Stimulated activated memory B cell treated with anti-CD40 and anti-IgM and Interleukin-4, amounts not matched to agents 10 μg/mL and 1 μg/mL and 100 μg/mL, for 72 hours (primary cell): ENCODE results near the gene CORO2A.

Experiments
- ATAC-seq: fragments of 150-1000 bp; cut with Tn5 transposase; 2 replicates; pipeline ENCODE4 v1.10.0; 2021
- H3K27ac Mint-ChIP-seq: one replicate; pipeline ENCODE4 v1.8.0; 2022; ENCODE audit warnings: mild to moderate bottlenecking, mixed read lengths
- H3K27me3 Mint-ChIP-seq: one replicate; pipeline ENCODE4 v1.8.0; 2022; ENCODE audit warnings: mixed read lengths
- H3K36me3 Mint-ChIP-seq: one replicate; pipeline ENCODE4 v1.8.0; 2022; ENCODE audit warnings: mixed read lengths
- H3K4me1 Mint-ChIP-seq: one replicate; pipeline ENCODE4 v1.8.0; 2022; ENCODE audit warnings: mixed read lengths
- H3K4me3 Mint-ChIP-seq: one replicate; pipeline ENCODE4 v1.8.0; 2022; ENCODE audit warnings: mild to moderate bottlenecking, moderate library complexity, mixed read lengths
- H3K9me3 Mint-ChIP-seq: one replicate; pipeline ENCODE4 v1.8.0; 2022; ENCODE audit warnings: mixed read lengths

Gene CORO2A

DNA sequence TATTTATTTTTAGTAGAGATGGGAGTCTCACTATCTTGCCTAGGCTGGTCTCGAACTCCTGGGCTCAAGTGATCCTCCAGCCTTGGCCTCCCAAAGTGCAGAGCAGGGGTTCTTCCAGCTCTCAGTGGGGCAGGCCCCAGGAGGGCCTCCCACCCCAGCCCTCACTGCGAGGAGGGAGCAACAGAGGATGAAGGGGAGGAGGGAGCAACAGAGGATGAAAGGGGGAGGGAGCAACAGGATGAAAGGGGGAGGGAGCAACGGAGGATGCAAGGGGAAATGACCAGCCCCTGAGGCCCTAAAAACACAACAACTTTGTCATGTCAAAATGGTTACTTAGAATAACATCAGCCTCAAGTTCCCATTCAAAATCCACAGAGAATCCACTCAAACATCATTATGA lies 83.4 kb downstream of the CORO2A start:
- H3K4me1 Mint-ChIP-seq: peaks cover 67% of the 10 kb centered on the region

DNA sequence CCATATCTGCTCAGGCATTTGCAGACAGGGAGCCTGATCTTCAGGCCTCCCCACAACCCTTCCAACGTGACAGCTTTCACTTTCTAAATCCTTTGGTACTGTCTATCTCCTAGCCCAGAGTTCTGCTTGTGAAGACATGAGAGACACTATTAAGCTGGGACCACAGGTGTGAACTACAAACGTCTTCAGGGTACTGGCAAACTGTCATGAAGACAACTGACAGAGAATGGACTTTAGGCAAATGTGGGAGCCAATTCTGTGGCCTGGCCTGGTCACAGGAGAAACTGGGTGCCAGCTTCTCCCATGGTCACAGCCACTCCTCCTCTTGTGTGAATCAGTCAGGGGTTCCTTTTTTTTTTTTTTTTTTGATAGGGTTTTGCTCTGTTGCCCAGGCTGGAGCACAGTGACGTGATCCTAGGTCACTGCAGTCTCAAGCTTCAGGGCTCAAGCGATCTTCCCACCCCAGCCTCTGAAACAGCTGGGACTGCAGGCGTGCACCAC lies 83.9 kb downstream of the CORO2A start:
- peaks cover 71% of the 10 kb centered on the region for H3K4me1 Mint-ChIP-seq
- H3K27ac Mint-ChIP-seq: peak overlapping the region; percentile 96
- peaks cover 19% of the 10 kb centered on the region for H3K36me3 Mint-ChIP-seq
- peak overlapping the region; percentile 58 for H3K4me3 Mint-ChIP-seq
- peak; percentile 87 for ATAC-seq
- no peaks in the 10 kb centered on the region for H3K27me3 Mint-ChIP-seq
- no peaks in the 10 kb centered on the region for H3K9me3 Mint-ChIP-seq

More for the DNA sequence above, 83.4 kb downstream of the CORO2A start:
- Mint-ChIP-seq H3K36me3 (peaks cover 18% of the 10 kb centered on the region), H3K27ac (peak overlapping the region; percentile 96), H3K9me3 (no peaks in the 10 kb centered on the region), H3K4me3 (no peak overlapping the region), H3K27me3 (no peaks in the 10 kb centered on the region)
- no peak for ATAC-seq

DNA sequence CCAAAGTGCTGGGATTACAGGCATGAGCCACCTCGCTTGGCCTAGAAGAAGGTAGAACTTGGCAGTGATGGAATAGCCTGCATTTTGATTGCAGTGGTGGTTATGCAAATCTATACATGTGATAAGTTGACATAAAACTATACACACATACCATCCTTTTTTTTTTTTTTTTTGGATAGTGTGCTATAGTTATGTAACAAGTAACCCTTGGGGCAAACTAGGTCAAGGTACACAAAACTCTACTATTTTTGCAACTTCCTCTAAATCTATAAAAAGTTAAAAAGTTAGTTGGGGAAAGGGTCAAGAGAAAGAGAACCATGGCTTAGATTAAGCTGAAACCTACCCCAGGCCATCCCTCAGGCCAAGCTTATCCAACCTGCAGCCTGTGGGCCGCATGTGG lies 84.5 kb downstream of the CORO2A start:
- Mint-ChIP-seq H3K36me3 (peaks cover 19% of the 10 kb centered on the region), H3K4me3 (no peak overlapping the region), H3K27me3 (no peaks in the 10 kb centered on the region), H3K27ac (peak overlapping the region; percentile 96), H3K9me3 (no peaks in the 10 kb centered on the region), H3K4me1 (peaks cover 75% of the 10 kb centered on the region)
- ATAC-seq: peak; percentile 37

DNA sequence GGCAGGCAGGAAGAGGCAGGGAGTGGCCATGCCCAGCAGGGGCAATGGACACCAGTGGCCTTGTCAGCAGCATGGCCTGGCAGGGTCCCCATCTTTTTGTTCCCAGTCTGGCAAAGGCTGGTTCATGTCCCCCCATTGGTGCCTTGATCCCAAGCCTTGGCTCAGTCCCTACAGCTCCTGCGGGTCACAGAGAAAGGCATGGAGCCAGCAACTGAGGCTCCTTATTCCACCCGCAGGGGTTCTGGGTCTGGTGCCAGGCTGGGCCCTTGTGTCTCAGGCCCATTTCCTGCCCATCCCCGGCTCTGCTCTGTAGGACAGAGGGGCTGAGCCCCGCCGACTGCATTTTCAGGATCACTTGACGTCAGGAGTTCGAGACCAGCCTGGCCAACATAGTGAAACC lies 87.4 kb downstream of the CORO2A start:
- Mint-ChIP-seq H3K4me1 (peaks cover 91% of the 10 kb centered on the region), H3K9me3 (no peaks in the 10 kb centered on the region), H3K27me3 (no peaks in the 10 kb centered on the region), H3K4me3 (no peak overlapping the region), H3K36me3 (peaks cover 13% of the 10 kb centered on the region), H3K27ac (peak overlapping the region; percentile 89)
- no peak for ATAC-seq

GRCh38 chr9:98104445-98104881 lies 88.0 kb downstream of the CORO2A start:
- no peaks in the 10 kb centered on the region for H3K9me3 Mint-ChIP-seq
- H3K27ac Mint-ChIP-seq: peak overlapping the region; percentile 89
- no peak for ATAC-seq
- H3K4me1 Mint-ChIP-seq: peaks cover 91% of the 10 kb centered on the region
- H3K4me3 Mint-ChIP-seq: no peak overlapping the region
- peaks cover 13% of the 10 kb centered on the region for H3K36me3 Mint-ChIP-seq
- H3K27me3 Mint-ChIP-seq: no peaks in the 10 kb centered on the region

DNA sequence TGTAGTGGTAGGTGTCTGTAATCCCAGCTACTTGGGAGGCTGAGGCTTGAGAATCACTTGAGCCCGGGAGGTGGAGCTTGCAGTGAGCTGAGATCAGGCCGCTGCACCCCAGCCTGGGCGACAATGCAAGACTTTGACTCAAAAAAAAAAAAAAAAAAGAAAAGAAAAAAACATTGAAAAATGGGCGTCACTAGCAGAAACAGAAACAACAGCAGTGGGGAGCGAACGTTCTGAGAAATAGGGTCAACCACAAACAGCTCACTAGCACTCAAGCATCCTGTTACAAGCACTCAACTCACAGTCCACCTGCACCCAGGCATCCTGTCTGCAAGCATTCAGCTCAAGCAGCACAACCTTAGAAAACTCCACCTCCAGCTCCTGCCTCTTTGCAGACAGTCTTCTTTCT lies 90.6 kb downstream of the CORO2A start:
- Mint-ChIP-seq H3K4me1 (peaks cover 79% of the 10 kb centered on the region), H3K4me3 (peak overlapping the region; percentile 47), H3K36me3 (peaks cover 13% of the 10 kb centered on the region), H3K27ac (peak overlapping the region; percentile 77), H3K9me3 (no peaks in the 10 kb centered on the region), H3K27me3 (no peaks in the 10 kb centered on the region)
- peak; percentile 98 for ATAC-seq

DNA sequence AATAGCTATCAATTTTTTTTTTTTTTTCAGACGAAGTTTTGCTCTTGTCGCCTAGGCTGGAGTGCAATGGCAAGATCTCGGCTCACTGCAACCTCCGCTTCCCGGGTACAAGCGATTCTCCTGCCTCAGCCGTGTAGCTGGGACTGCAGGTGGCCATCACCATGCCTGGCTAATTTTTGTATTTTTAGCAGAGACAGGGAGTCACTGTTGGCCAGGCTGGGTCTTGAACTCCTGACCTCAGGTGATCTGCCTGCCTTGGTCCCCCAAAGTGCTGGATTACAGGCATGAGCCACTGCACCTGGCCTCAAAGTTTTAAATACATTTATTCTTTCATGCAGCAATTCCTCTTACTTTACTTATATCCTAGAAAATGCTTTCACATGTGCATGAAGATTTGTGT lies 91.0 kb downstream of the CORO2A start:
- peaks cover 74% of the 10 kb centered on the region for H3K4me1 Mint-ChIP-seq
- no peaks in the 10 kb centered on the region for H3K9me3 Mint-ChIP-seq
- H3K4me3 Mint-ChIP-seq: peak overlapping the region; percentile 47
- no peak for ATAC-seq
- H3K36me3 Mint-ChIP-seq: peaks cover 18% of the 10 kb centered on the region
- H3K27me3 Mint-ChIP-seq: no peaks in the 10 kb centered on the region
- H3K27ac Mint-ChIP-seq: peak overlapping the region; percentile 77

- Mint-ChIP-seq H3K27me3 (no peaks in the 10 kb centered on the region), H3K4me3 (no peak overlapping the region), H3K36me3 (peaks cover 22% of the 10 kb centered on the region), H3K27ac (peak overlapping the region; percentile 51), H3K9me3 (no peaks in the 10 kb centered on the region), H3K4me1 (peaks cover 65% of the 10 kb centered on the region)
- no peak for ATAC-seq
Observed at GRCh38 chr9:98100456-98100855, 92.0 kb downstream of the CORO2A start.

DNA sequence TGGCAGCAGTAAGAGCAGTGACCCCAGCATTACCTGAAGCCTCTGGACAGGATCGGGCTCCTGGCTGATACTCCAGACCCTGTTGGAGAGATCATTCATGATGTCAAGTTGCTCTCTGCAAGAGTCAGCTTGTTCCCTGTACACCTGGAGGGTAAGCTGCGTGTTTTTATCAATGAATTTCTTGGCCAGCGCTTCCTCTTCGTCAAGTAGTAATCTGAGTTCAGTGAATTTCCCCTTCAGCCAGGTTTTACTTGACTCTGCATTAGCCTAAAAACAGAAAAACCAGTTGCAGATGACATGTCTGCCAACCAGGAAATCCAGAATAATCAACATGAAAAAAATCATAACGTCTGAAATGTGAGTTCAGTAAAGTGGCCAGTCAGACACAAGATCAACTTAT lies 92.5 kb downstream of the CORO2A start:
- peak overlapping the region; percentile 21 for H3K4me3 Mint-ChIP-seq
- peaks cover 60% of the 10 kb centered on the region for H3K4me1 Mint-ChIP-seq
- no peaks in the 10 kb centered on the region for H3K9me3 Mint-ChIP-seq
- ATAC-seq: no peak
- peaks cover 27% of the 10 kb centered on the region for H3K36me3 Mint-ChIP-seq
- peak overlapping the region; percentile 51 for H3K27ac Mint-ChIP-seq
- no peaks in the 10 kb centered on the region for H3K27me3 Mint-ChIP-seq

DNA sequence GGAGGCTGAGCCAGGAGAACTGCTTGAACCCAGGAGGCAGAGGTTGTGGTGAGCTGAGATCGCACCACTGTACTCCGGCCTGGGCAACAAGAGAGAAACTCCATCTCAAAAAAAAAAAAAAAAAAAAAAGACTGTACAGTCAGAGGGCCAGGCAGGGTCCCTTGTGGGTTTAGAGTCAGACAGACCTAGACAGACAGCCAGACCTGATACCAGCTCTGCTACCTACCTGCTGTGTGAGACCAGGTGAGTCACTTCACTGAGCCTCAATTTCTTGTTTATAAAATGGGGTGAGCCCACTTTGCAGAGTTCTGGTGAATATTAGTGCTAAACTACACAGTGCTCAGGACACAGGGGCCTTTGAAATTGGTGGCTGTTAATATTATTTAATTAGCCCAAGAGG lies 93.1 kb downstream of the CORO2A start:
- Mint-ChIP-seq H3K4me1 (peaks cover 54% of the 10 kb centered on the region), H3K36me3 (peaks cover 28% of the 10 kb centered on the region), H3K9me3 (no peaks in the 10 kb centered on the region), H3K4me3 (no peak overlapping the region), H3K27me3 (no peaks in the 10 kb centered on the region), H3K27ac (peak overlapping the region; percentile 51)
- ATAC-seq: no peak

DNA sequence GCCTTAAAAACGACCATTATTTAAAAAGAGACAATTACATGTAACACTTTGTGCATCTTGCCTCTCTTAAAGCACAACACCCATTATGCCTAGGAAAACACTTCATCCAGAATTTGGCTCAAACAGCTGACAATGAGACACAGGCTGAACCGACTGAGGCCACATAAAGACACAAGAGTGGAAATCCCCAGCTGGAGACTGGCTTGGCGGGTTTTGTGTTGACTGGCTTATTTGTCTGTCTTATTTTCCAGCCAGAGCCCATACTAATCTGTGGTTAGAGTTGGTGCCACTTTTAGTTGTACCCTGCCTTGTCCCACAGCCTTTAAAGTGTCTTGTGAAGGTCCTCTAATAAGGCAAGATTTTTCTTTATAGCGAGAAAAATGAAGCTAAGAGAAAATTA lies 94.6 kb downstream of the CORO2A start:
- no peak overlapping the region for H3K4me3 Mint-ChIP-seq
- H3K4me1 Mint-ChIP-seq: peaks cover 42% of the 10 kb centered on the region

DNA sequence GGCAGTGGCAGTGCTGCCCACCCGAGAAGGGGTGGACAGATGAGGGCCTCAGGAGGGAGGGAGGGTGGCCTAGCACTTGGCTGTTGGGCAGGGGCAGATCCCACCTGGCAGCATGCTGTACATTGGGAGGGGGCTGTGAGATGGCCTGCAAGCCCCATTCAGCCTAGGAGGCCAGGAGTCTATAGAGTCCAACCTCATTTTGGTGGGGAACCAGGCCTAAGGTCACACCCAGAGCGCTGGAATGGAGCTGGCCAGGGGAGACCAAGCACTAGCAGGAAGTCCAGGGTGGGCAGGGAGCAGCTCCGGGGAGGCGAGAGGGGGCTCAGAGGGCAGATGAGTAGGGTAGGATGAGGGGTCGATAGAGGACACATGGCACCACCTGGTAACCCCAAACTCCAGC lies 96.3 kb downstream of the CORO2A start:
- no peak for ATAC-seq
- Mint-ChIP-seq H3K27me3 (no peaks in the 10 kb centered on the region), H3K4me3 (no peak overlapping the region), H3K27ac (no peak overlapping the region), H3K9me3 (no peaks in the 10 kb centered on the region), H3K36me3 (peaks cover 35% of the 10 kb centered on the region), H3K4me1 (peaks cover 24% of the 10 kb centered on the region)

More for the DNA sequence above, 94.6 kb downstream of the CORO2A start:
- peak overlapping the region; percentile 3 for H3K27ac Mint-ChIP-seq
- peaks cover 35% of the 10 kb centered on the region for H3K36me3 Mint-ChIP-seq
- no peaks in the 10 kb centered on the region for H3K9me3 Mint-ChIP-seq
- H3K27me3 Mint-ChIP-seq: no peaks in the 10 kb centered on the region
- no peak for ATAC-seq

GRCh38 chr9:98095401-98095800 lies 97.0 kb downstream of the CORO2A start:
- Mint-ChIP-seq H3K9me3 (no peaks in the 10 kb centered on the region), H3K36me3 (peaks cover 35% of the 10 kb centered on the region), H3K4me1 (peaks cover 22% of the 10 kb centered on the region), H3K4me3 (no peak overlapping the region), H3K27ac (no peak overlapping the region), H3K27me3 (no peaks in the 10 kb centered on the region)
- ATAC-seq: no peak

- H3K4me1 Mint-ChIP-seq: peaks cover 17% of the 10 kb centered on the region
Observed at GRCh38 chr9:98094851-98095250, 97.6 kb downstream of the CORO2A start.

GRCh38 chr9:98094316-98094715 lies 98.1 kb downstream of the CORO2A start:
- Mint-ChIP-seq H3K9me3 (no peaks in the 10 kb centered on the region), H3K27ac (no peak overlapping the region), H3K36me3 (peaks cover 39% of the 10 kb centered on the region), H3K27me3 (no peaks in the 10 kb centered on the region), H3K4me1 (peaks cover 13% of the 10 kb centered on the region), H3K4me3 (no peak overlapping the region)
- no peak for ATAC-seq

More at GRCh38 chr9:98094851-98095250, 97.6 kb downstream of the CORO2A start:
- Mint-ChIP-seq H3K9me3 (no peaks in the 10 kb centered on the region), H3K27ac (no peak overlapping the region), H3K4me3 (no peak overlapping the region), H3K27me3 (no peaks in the 10 kb centered on the region), H3K36me3 (peaks cover 39% of the 10 kb centered on the region)
- no peak for ATAC-seq

- H3K4me3 Mint-ChIP-seq: no peak overlapping the region
- H3K9me3 Mint-ChIP-seq: no peaks in the 10 kb centered on the region
- H3K4me1 Mint-ChIP-seq: peaks cover 5% of the 10 kb centered on the region
Observed at GRCh38 chr9:98092613-98092931, 99.9 kb downstream of the CORO2A start.

More at GRCh38 chr9:98092613-98092931, 99.9 kb downstream of the CORO2A start:
- no peaks in the 10 kb centered on the region for H3K27me3 Mint-ChIP-seq
- H3K27ac Mint-ChIP-seq: no peak overlapping the region
- ATAC-seq: no peak
- peaks cover 39% of the 10 kb centered on the region for H3K36me3 Mint-ChIP-seq
